Natural killer cell (primary cell): ENCODE results near the gene SYCP2. TPM values are rescaled to one million over a fixed set of nuclear protein-coding genes. Genes with fewer than 3 reads are reported as not detected.
A peak's percentile ranks its signal among the peaks of the same experiment; 100 is the strongest.

Source experiments
- ATAC-seq, 3 donors: fragments of 150-1000 bp in 2 of 3; fragments of 200-7000 bp in 1 of 3; cut with Tn5 transposase; 1 replicate in 1 of 3; 2 replicates in 2 of 3; pipeline ENCODE4 v1.10.0; 2021; ENCODE audit warnings: mild to moderate bottlenecking in 2 of 3, moderate library complexity in 2 of 3
- DNase-seq, 2 donors: peaks; one replicate each; pipeline versions ENCODE4 v3.0.0 to v3.0.0-alpha.2; 2013 to 2021; ENCODE audit warnings: mixed read lengths in 1 of 2
- H3K27ac ChIP-seq: one replicate; pipeline ENCODE4 v1.5.1; 2013; ENCODE audit warnings: mild to moderate bottlenecking, low read length
- H3K27me3 ChIP-seq: one replicate; pipeline ENCODE4 v1.6.1; 2013; ENCODE audit warnings: low read length; ENCODE audit not compliant: control insufficient read depth, insufficient read depth
- H3K36me3 ChIP-seq: one replicate; pipeline ENCODE4 v1.6.1; 2013; ENCODE audit warnings: low read length; ENCODE audit not compliant: control insufficient read depth, insufficient read depth
- H3K4me1 ChIP-seq: one replicate; pipeline ENCODE4 v1.6.1; 2013; ENCODE audit warnings: low read length; ENCODE audit not compliant: control insufficient read depth, insufficient read depth
- H3K4me3 ChIP-seq: one replicate; pipeline ENCODE4 v1.5.1; 2013; ENCODE audit warnings: low read length
- H3K9me3 ChIP-seq: one replicate; pipeline ENCODE4 v1.6.1; 2013; ENCODE audit warnings: low read length; ENCODE audit not compliant: control insufficient read depth, insufficient read depth
- H3K27ac Mint-ChIP-seq, 2 donors: one replicate each; pipeline ENCODE4 v1.8.0; 2022; ENCODE audit warnings: mild to moderate bottlenecking in 2 of 2, mixed read lengths in 2 of 2, moderate library complexity in 1 of 2
- H3K27me3 Mint-ChIP-seq, 2 donors: one replicate each; pipeline ENCODE4 v1.8.0; 2022; ENCODE audit warnings: low read depth in 2 of 2, mixed read lengths in 2 of 2
- H3K36me3 Mint-ChIP-seq: one replicate; pipeline ENCODE4 v1.8.0; 2022; ENCODE audit warnings: mixed read lengths
- H3K4me1 Mint-ChIP-seq, 2 donors: one replicate each; pipeline ENCODE4 v1.8.0; 2022; ENCODE audit warnings: mixed read lengths in 2 of 2
- H3K4me3 Mint-ChIP-seq: one replicate; pipeline ENCODE4 v1.8.0; 2022; ENCODE audit warnings: mild to moderate bottlenecking, moderate library complexity, mixed read lengths
- H3K9me3 Mint-ChIP-seq, 2 donors: one replicate each; pipeline ENCODE4 v1.8.0; 2022; ENCODE audit warnings: mixed read lengths in 2 of 2
- WGBS: methylation state at CpG from one replicate; pipeline ENCODE4 v1.1.7; 2013; ENCODE audit warnings: missing lambda C conversion rate; ENCODE audit not compliant: insufficient coverage; 5-methylcytosine and 5-hydroxymethylcytosine counted together
- intact Hi-C: fragments of 100-400 bp; cut with micrococcal nuclease; formaldehyde crosslinking; loops from one replicate; pipeline ENCODE4 v1.14.2; 2022
- total RNA-seq, 4 donors: library from RNA; stranded (reverse); fragments of 120-200 nt in 1 of 4; gene quantifications; one replicate each; pipeline versions ENCODE4 v1.2.3 to v1.2.4, GENCODE V29; 2013 to 2022
- TF ChIP-seq, protein P1 (sequence below): fragments of 200-600 bp; IDR thresholded peaks from one replicate; pipeline ENCODE4 v1.8.0; 2022; ENCODE audit warnings: antibody characterized with exemption

Gene SYCP2
- total RNA-seq, 3 donors from 2014 or later (not counting 1 experiment from before 2014, with no cell fraction given): 5.9 to 8.6 (median 7.0) TPM

DNA sequence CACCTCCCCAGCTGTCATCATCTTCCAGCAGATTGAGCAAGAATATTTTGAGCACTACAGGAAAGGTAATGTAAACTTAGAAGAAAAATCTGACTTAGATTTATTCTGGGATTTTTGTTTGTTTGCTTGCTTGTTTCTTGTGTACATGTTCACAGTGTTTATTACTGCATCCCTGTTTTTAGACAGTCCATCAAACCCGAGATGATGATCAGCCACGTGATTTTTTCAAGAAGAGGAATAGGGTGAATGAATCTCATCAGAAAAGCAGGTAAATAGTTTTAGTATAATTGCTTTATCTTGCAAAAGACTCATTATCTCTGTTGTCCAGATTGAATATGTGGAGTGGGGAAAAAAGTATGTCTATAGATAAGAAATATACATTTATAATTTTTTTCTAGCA lies 8.8 kb upstream of the SYCP2 start:
- Mint-ChIP-seq H3K36me3 (no peaks in the 10 kb centered on the region), H3K9me3 (no peaks in the 10 kb centered on the region), H3K4me1 (peaks cover 24 to 39% of the 10 kb centered on the region in 2 donors), H3K27ac (no peak overlapping the region), H3K27me3 (no peaks in the 10 kb centered on the region), H3K4me3 (peak overlapping the region; percentile 17)
- peaks cover 18% of the 10 kb centered on the region for H3K4me1 ChIP-seq
- H3K27ac ChIP-seq: no peak overlapping the region
- H3K9me3 ChIP-seq: no peaks in the 10 kb centered on the region
- no peaks in the 10 kb centered on the region for H3K27me3 ChIP-seq
- intact Hi-C loops: loop anchor here (5.0 to 10.0 kb wide), 2 partner anchors 115 to 1953 kb away; no protein-coding TSS in a partner anchor
- ATAC-seq (no peak), DNase-seq (no peak)
- TF ChIP-seq, protein P1, sequence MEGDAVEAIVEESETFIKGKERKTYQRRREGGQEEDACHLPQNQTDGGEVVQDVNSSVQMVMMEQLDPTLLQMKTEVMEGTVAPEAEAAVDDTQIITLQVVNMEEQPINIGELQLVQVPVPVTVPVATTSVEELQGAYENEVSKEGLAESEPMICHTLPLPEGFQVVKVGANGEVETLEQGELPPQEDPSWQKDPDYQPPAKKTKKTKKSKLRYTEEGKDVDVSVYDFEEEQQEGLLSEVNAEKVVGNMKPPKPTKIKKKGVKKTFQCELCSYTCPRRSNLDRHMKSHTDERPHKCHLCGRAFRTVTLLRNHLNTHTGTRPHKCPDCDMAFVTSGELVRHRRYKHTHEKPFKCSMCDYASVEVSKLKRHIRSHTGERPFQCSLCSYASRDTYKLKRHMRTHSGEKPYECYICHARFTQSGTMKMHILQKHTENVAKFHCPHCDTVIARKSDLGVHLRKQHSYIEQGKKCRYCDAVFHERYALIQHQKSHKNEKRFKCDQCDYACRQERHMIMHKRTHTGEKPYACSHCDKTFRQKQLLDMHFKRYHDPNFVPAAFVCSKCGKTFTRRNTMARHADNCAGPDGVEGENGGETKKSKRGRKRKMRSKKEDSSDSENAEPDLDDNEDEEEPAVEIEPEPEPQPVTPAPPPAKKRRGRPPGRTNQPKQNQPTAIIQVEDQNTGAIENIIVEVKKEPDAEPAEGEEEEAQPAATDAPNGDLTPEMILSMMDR: no peak
- 90% methylated on average over 2 of the region's 2 CpGs for WGBS
- no peak overlapping the region for H3K4me3 ChIP-seq
- peaks cover 37% of the 10 kb centered on the region for H3K36me3 ChIP-seq

DNA sequence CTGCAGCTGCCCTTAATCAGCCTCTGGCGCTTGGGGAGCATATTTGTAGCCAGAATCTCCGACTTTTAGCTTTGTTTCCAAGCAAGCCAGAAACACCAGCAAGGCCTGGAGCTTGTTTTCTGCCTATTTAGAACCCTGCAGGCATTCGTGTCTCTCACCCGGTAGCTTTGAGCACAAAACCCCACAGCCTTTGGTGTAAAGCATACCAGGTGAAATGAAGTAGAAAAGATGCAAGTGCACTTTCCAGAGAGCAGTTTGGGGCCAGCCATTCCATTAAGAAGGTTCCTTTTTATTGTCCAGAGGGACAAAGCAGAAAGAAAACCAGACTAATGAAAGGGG lies 7.5 kb upstream of the SYCP2 start:
- intact Hi-C loops: loop anchor here (5.0 to 10.0 kb wide), 2 partner anchors 116 to 1954 kb away; no protein-coding TSS in a partner anchor
- Mint-ChIP-seq H3K36me3 (no peaks in the 10 kb centered on the region), H3K27me3 (no peaks in the 10 kb centered on the region), H3K4me3 (peak overlapping the region; percentile 94), H3K4me1 (peaks cover 31 to 45% of the 10 kb centered on the region in 2 donors), H3K9me3 (no peaks in the 10 kb centered on the region), H3K27ac (peak overlapping the region; percentile 89 to 93)
- TF ChIP-seq, protein P1: no peak
- ATAC-seq (no peak), DNase-seq (no peak)
- Histone ChIP-seq H3K36me3 (peaks cover 35% of the 10 kb centered on the region), H3K27me3 (no peaks in the 10 kb centered on the region), H3K4me3 (peak overlapping the region; percentile 52), H3K4me1 (peaks cover 18% of the 10 kb centered on the region), H3K27ac (peak overlapping the region; percentile 70), H3K9me3 (no peaks in the 10 kb centered on the region)
- WGBS: 0% methylated on average over 4 of the region's 4 CpGs

DNA sequence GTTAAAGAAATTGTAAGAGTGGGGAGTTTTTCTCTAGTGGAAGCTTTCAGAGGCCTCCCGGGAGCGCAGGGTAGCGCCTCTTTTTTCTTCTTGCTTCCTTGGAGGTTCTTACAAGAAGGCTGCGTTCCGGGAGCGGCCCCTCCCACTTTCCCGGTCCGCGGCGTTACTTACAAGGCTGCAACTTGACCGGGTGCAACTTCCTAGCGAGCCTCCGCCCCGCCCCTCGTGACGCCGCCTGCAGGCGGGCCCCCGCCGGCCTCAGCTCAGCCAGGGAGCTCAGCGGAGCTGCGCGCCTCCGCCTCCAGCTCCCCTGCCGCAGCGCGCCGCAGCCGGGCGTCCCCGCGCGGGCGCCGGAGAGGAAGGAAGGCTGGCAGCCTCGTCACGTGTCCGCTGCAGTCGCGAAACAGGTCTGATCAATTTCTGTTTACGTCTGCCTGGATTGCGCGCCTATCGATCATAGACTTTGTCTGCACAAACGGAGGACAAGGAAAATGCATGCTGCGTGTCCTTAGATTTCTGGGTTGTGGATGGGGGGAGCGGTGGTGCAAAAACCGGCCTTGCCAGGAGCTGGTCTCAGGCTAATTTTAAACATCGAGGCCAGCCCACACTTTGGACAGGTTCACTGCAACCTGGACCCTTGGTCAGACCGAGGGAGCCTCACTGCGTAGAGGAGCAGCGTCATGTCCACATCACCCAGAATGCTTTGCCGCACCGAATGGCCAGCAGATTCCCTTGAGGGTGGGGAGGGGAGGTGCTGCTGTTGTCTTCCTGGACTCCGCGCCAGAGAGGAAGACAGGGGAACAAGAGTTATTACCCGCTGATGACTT lies 6.9 kb upstream of the SYCP2 start, which contains the start of the genes FAM217B and PPP1R3D:
Gene FAM217B, plus strand, starts transcription at position 261 of the 827 bp plus-strand sequence. CDS start 3,555 bp downstream, outside the sequence.
Gene PPP1R3D, minus strand, starts transcription at position 177 of the 827 bp plus-strand sequence. CDS start 374 bp downstream, outside the sequence.
- no peaks in the 10 kb centered on the region for H3K9me3 ChIP-seq
- intact Hi-C loops: loop anchor here (5.0 to 10.0 kb wide), 2 partner anchors 117 to 1954 kb away; no protein-coding TSS in a partner anchor
- Mint-ChIP-seq H3K4me1 (peaks cover 35 to 46% of the 10 kb centered on the region in 2 donors), H3K27me3 (no peaks in the 10 kb centered on the region), H3K27ac (peak within 1 kb of the TSS; percentile 89 to 93), H3K9me3 (no peaks in the 10 kb centered on the region), H3K4me3 (peak within 1 kb of the TSS; percentile 94), H3K36me3 (no peaks in the 10 kb centered on the region)
- TF ChIP-seq, protein P1: no peak
- H3K4me3 ChIP-seq: peak within 1 kb of the TSS; percentile 52
- peak within 1 kb of the TSS; percentile 70 for H3K27ac ChIP-seq
- H3K4me1 ChIP-seq: peaks cover 18% of the 10 kb centered on the region
- DNase-seq (peak; percentile 84 to 94), ATAC-seq (peak; percentile 96 to 97 (median 97))
- peaks cover 32% of the 10 kb centered on the region for H3K36me3 ChIP-seq
- no peaks in the 10 kb centered on the region for H3K27me3 ChIP-seq
- under 1% methylated on average over 57 of the region's 57 CpGs for WGBS
